Measurements from ENCODE around the gene HCK. TPM values are rescaled to one million over a fixed set of nuclear protein-coding genes. Genes with fewer than 3 reads are reported as not detected.
A peak's percentile ranks its signal among the peaks of the same experiment; 100 is the strongest.

Gene HCK
- total RNA-seq, 1 experiment from 2014 or later: 1.3 TPM

GRCh38 chr20:32114305-32114960 is 62.4 kb downstream of the HCK start (continued):
- TF ChIP-seq PRDM15 (CRISPR knock-in tag; IDR thresholded peaks at IDR 0.05) (no peak), IRF2 (CRISPR knock-in tag; IDR thresholded peaks at IDR 0.05; ENCODE audit: borderline replicate concordance, low read depth) (no peak), ZNF263 (CRISPR knock-in tag; IDR thresholded peaks at IDR 0.05; ENCODE audit: low read depth) (no peak), FOXP1 (CRISPR knock-in tag; IDR thresholded peaks at IDR 0.05; ENCODE audit: borderline replicate concordance) (no peak), SOX15 (CRISPR knock-in tag; IDR thresholded peaks at IDR 0.05) (no peak)
- TF ChIP-seq, protein P1, sequence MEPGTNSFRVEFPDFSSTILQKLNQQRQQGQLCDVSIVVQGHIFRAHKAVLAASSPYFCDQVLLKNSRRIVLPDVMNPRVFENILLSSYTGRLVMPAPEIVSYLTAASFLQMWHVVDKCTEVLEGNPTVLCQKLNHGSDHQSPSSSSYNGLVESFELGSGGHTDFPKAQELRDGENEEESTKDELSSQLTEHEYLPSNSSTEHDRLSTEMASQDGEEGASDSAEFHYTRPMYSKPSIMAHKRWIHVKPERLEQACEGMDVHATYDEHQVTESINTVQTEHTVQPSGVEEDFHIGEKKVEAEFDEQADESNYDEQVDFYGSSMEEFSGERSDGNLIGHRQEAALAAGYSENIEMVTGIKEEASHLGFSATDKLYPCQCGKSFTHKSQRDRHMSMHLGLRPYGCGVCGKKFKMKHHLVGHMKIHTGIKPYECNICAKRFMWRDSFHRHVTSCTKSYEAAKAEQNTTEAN (CRISPR knock-in tag; IDR thresholded peaks at IDR 0.05): no peak

- H3K27ac Mint-ChIP-seq: peak overlapping the region; percentile 58; the same call in 1 of the 2 replicates
- peaks cover 22% of the 10 kb centered on the region for H3K4me1 Mint-ChIP-seq
- DNase-seq (ENCODE audit: low spot score): no peak
- ChIA-PET POLR2A (no interaction called here), CTCF (interaction anchor here (0.6 kb wide), 1 partner anchor 80 kb away, joined by 3 read pairs; no protein-coding TSS in a partner anchor)
- H3K9me3 Mint-ChIP-seq: no peaks in the 10 kb centered on the region
- no peak overlapping the region for H3K4me3 Mint-ChIP-seq
- no peak for ATAC-seq
- H3K27me3 Mint-ChIP-seq (ENCODE audit: low read depth): no peaks in the 10 kb centered on the region
- peaks cover 5% of the 10 kb centered on the region for H3K36me3 Mint-ChIP-seq
- TF ChIP-seq ZNF138 (CRISPR knock-in tag; conservative IDR thresholded peaks at IDR 0.05) (no peak), ZNF423 (CRISPR knock-in tag; IDR thresholded peaks at IDR 0.05) (no peak), ZMAT4 (CRISPR knock-in tag; IDR thresholded peaks at IDR 0.05) (no peak), NR3C1 (CRISPR knock-in tag; conservative IDR thresholded peaks at IDR 0.05; ENCODE audit: low read depth) (no peak), ZNF425 (CRISPR knock-in tag; conservative IDR thresholded peaks at IDR 0.05) (no peak), GRHL2 (CRISPR knock-in tag; IDR thresholded peaks at IDR 0.05; ENCODE audit: insufficient replicate concordance, severe bottlenecking) (no peak), CREM (CRISPR knock-in tag; IDR thresholded peaks at IDR 0.05) (no peak), CBFB (CRISPR knock-in tag; IDR thresholded peaks at IDR 0.05; ENCODE audit: low read depth) (no peak), OVOL2 (CRISPR knock-in tag; IDR thresholded peaks at IDR 0.05; ENCODE audit: borderline replicate concordance) (no peak), NR2C2 (CRISPR knock-in tag; IDR thresholded peaks at IDR 0.05) (no peak), CREB1 (CRISPR knock-in tag; IDR thresholded peaks at IDR 0.05) (no peak), NR1H2 (CRISPR knock-in tag; IDR thresholded peaks at IDR 0.05) (no peak), FOXP1 (CRISPR knock-in tag; IDR thresholded peaks at IDR 0.05; ENCODE audit: borderline replicate concordance) (no peak)
- TF ChIP-seq, protein P2, sequence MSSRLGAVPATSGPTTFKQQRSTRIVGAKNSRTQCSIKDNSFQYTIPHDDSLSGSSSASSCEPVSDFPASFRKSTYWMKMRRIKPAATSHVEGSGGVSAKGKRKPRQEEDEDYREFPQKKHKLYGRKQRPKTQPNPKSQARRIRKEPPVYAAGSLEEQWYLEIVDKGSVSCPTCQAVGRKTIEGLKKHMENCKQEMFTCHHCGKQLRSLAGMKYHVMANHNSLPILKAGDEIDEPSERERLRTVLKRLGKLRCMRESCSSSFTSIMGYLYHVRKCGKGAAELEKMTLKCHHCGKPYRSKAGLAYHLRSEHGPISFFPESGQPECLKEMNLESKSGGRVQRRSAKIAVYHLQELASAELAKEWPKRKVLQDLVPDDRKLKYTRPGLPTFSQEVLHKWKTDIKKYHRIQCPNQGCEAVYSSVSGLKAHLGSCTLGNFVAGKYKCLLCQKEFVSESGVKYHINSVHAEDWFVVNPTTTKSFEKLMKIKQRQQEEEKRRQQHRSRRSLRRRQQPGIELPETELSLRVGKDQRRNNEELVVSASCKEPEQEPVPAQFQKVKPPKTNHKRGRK (CRISPR knock-in tag; IDR thresholded peaks at IDR 0.05; ENCODE audit: borderline replicate concordance): no peak
- TF ChIP-seq, protein P3, sequence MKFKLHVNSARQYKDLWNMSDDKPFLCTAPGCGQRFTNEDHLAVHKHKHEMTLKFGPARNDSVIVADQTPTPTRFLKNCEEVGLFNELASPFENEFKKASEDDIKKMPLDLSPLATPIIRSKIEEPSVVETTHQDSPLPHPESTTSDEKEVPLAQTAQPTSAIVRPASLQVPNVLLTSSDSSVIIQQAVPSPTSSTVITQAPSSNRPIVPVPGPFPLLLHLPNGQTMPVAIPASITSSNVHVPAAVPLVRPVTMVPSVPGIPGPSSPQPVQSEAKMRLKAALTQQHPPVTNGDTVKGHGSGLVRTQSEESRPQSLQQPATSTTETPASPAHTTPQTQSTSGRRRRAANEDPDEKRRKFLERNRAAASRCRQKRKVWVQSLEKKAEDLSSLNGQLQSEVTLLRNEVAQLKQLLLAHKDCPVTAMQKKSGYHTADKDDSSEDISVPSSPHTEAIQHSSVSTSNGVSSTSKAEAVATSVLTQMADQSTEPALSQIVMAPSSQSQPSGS (CRISPR knock-in tag; IDR thresholded peaks at IDR 0.05; ENCODE audit: borderline replicate concordance, low read depth): no peak
- TF ChIP-seq, protein P4, sequence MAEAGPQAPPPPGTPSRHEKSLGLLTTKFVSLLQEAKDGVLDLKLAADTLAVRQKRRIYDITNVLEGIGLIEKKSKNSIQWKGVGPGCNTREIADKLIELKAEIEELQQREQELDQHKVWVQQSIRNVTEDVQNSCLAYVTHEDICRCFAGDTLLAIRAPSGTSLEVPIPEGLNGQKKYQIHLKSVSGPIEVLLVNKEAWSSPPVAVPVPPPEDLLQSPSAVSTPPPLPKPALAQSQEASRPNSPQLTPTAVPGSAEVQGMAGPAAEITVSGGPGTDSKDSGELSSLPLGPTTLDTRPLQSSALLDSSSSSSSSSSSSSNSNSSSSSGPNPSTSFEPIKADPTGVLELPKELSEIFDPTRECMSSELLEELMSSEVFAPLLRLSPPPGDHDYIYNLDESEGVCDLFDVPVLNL (CRISPR knock-in tag; IDR thresholded peaks at IDR 0.05; ENCODE audit: borderline replicate concordance, low read depth): no peak
- TF ChIP-seq, protein P5, sequence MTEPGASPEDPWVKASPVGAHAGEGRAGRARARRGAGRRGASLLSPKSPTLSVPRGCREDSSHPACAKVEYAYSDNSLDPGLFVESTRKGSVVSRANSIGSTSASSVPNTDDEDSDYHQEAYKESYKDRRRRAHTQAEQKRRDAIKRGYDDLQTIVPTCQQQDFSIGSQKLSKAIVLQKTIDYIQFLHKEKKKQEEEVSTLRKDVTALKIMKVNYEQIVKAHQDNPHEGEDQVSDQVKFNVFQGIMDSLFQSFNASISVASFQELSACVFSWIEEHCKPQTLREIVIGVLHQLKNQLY (CRISPR knock-in tag; IDR thresholded peaks at IDR 0.05): no peak
Measured at GRCh38 chr20:32115211-32115767, 63.2 kb downstream of the HCK start.

All from WTC11 (cell line).